ENCODE data around the gene SLC26A5.
"Not testable (repeated sequence)": the region's sequence is repeated elsewhere in the genome, so short reads cannot be mapped to it uniquely, and the experiment has no call there.

DNA sequence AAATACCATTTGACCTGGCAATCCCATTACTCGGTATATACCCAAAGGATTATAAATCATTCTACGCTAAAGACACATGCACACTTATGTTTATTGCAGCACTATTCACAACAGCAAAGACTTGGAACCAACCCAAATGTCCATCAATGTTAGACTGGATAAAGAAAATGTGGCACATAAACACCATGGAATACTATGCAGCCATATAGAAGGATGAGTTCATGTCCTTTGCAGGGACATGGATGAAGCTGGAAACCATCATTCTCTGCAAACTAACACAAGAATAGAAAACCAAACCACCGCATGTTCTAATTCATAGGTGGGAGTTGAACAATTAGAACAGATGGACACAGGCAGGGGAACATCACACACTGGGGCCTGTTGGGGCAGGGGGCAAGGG is 40.9 kb upstream of the SLC26A5 start:
- TF ChIP-seq, protein P1, sequence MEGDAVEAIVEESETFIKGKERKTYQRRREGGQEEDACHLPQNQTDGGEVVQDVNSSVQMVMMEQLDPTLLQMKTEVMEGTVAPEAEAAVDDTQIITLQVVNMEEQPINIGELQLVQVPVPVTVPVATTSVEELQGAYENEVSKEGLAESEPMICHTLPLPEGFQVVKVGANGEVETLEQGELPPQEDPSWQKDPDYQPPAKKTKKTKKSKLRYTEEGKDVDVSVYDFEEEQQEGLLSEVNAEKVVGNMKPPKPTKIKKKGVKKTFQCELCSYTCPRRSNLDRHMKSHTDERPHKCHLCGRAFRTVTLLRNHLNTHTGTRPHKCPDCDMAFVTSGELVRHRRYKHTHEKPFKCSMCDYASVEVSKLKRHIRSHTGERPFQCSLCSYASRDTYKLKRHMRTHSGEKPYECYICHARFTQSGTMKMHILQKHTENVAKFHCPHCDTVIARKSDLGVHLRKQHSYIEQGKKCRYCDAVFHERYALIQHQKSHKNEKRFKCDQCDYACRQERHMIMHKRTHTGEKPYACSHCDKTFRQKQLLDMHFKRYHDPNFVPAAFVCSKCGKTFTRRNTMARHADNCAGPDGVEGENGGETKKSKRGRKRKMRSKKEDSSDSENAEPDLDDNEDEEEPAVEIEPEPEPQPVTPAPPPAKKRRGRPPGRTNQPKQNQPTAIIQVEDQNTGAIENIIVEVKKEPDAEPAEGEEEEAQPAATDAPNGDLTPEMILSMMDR (IDR thresholded peaks at IDR 0.05), result not testable (repeated sequence)
- TF ChIP-seq POLR2A (IDR thresholded peaks at IDR 0.05), result not testable (repeated sequence)

Data from esophagus squamous epithelium (tissue), 4 donors.